Adrenal gland (tissue), 5 donors: ENCODE measurements around the gene RYR2.

Source experiments
- POLR2A ChIP-seq, 2 donors: fragments of 450-650 bp; IDR thresholded peaks; one replicate each; pipeline ENCODE4 v1.6.1; 2017; ENCODE audit warnings: antibody characterized with exemption in 2 of 2, mild to moderate bottlenecking in 2 of 2, moderate library complexity in 1 of 2
- TF ChIP-seq, protein P1 (sequence below), 6 experiments: fragments of 450-650 bp in 4 of 6; fragments of 200-600 bp in 2 of 6; sonication (generic) in 1 of 6; IDR thresholded peaks; 1 replicate in 5 of 6; 2 replicates in 1 of 6; pipeline versions ENCODE4 v1.5.1 to v1.8.0; 2016 to 2021; ENCODE audit warnings: antibody characterized with exemption in 6 of 6, mild to moderate bottlenecking in 2 of 6, moderate library complexity in 1 of 6
- donor health status: DM: no; HTN: no; CAD: no.

DNA sequence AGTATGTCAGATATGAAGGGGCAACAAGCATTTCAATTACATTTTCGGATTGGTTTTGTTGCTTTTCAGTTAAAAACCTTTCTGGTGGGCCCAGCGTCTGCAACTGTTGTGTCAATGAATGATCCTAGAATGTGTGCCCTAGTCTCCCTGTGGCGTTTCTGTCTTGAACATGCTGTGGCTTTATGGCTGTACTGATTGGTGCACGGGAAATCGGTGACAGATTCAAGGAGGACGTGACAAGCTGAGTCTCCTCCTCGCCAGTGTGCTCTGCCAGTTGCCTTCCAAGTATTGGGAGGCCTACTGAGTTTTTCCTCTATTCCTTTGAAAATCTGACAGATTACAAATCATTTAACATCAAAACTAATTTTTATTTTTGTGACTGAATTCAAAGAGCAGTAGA is 721.2 kb downstream of the RYR2 start:
- TF ChIP-seq, protein P1, sequence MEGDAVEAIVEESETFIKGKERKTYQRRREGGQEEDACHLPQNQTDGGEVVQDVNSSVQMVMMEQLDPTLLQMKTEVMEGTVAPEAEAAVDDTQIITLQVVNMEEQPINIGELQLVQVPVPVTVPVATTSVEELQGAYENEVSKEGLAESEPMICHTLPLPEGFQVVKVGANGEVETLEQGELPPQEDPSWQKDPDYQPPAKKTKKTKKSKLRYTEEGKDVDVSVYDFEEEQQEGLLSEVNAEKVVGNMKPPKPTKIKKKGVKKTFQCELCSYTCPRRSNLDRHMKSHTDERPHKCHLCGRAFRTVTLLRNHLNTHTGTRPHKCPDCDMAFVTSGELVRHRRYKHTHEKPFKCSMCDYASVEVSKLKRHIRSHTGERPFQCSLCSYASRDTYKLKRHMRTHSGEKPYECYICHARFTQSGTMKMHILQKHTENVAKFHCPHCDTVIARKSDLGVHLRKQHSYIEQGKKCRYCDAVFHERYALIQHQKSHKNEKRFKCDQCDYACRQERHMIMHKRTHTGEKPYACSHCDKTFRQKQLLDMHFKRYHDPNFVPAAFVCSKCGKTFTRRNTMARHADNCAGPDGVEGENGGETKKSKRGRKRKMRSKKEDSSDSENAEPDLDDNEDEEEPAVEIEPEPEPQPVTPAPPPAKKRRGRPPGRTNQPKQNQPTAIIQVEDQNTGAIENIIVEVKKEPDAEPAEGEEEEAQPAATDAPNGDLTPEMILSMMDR (IDR thresholded peaks at IDR 0.05): no peak
- no peak for TF ChIP-seq POLR2A (IDR thresholded peaks at IDR 0.05)
